ENCODE results near the gene TMEM150C.

GRCh38 chr4:82587826-82588540, 26.2 kb upstream of the TMEM150C start:
- TF ChIP-seq POLR2A (IDR thresholded peaks at IDR 0.05): no peak
- TF ChIP-seq, protein P1, sequence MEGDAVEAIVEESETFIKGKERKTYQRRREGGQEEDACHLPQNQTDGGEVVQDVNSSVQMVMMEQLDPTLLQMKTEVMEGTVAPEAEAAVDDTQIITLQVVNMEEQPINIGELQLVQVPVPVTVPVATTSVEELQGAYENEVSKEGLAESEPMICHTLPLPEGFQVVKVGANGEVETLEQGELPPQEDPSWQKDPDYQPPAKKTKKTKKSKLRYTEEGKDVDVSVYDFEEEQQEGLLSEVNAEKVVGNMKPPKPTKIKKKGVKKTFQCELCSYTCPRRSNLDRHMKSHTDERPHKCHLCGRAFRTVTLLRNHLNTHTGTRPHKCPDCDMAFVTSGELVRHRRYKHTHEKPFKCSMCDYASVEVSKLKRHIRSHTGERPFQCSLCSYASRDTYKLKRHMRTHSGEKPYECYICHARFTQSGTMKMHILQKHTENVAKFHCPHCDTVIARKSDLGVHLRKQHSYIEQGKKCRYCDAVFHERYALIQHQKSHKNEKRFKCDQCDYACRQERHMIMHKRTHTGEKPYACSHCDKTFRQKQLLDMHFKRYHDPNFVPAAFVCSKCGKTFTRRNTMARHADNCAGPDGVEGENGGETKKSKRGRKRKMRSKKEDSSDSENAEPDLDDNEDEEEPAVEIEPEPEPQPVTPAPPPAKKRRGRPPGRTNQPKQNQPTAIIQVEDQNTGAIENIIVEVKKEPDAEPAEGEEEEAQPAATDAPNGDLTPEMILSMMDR (IDR thresholded peaks at IDR 0.05): no peak
- no peak for TF ChIP-seq POLR2AphosphoS5 (IDR thresholded peaks at IDR 0.05; ENCODE audit: insufficient read depth in 1 of 2, low read depth in 1 of 2)
